SJCRH30 (cell line): ENCODE data around the gene AGBL1. TPM values are rescaled to one million over a fixed set of nuclear protein-coding genes. Genes with fewer than 3 reads are reported as not detected.

ENCODE experiments used
- DNase-seq, 2 experiments: peaks; one replicate each; pipeline ENCODE4 v3.0.0-alpha.2; 2015 to 2020
- H3K27ac ChIP-seq: fragments of 250-450 bp; sonication (Bioruptor Pico); 2 replicates; pipeline ENCODE4 v1.5.1; 2020; ENCODE audit warnings: mild to moderate bottlenecking, moderate library complexity
- H3K27me3 ChIP-seq: fragments of 250-450 bp; sonication (Bioruptor Pico); 2 replicates; pipeline ENCODE4 v1.5.1; 2020; ENCODE audit warnings: mild to moderate bottlenecking, moderate library complexity
- H3K36me3 ChIP-seq: fragments of 250-450 bp; sonication (Bioruptor Pico); 2 replicates; pipeline ENCODE4 v1.5.1; 2020; ENCODE audit warnings: mild to moderate bottlenecking, moderate library complexity
- H3K4me1 ChIP-seq: fragments of 250-450 bp; sonication (Bioruptor Pico); 2 replicates; pipeline ENCODE4 v1.5.1; 2020; ENCODE audit warnings: mild to moderate bottlenecking, moderate library complexity
- H3K4me3 ChIP-seq: fragments of 250-450 bp; sonication (Bioruptor Pico); 2 replicates; pipeline ENCODE4 v1.5.1; 2020; ENCODE audit warnings: mild to moderate bottlenecking, moderate library complexity
- H3K9me3 ChIP-seq: fragments of 250-450 bp; sonication (Bioruptor Pico); replicated peaks from 2 replicates; pipeline ENCODE4 v1.5.1; 2020; ENCODE audit warnings: mild to moderate bottlenecking, moderate library complexity
- total RNA-seq: library from RNA; depleted of rRNA; stranded (reverse); fragments of >200 nt; shearing (Covaris generic); gene quantifications from 2 replicates; pipeline ENCODE4 v1.2.3, GENCODE V29; 2014

Gene AGBL1
- total RNA-seq, 1 experiment from 2014 or later = not detected

- no peak overlapping the region for H3K27ac ChIP-seq
- no peaks in the 10 kb centered on the region for H3K36me3 ChIP-seq
- DNase-seq = no peak
- H3K4me1 ChIP-seq = no peaks in the 10 kb centered on the region
- H3K4me3 ChIP-seq = no peak overlapping the region
- H3K9me3 ChIP-seq = peaks cover 3% of the 10 kb centered on the region
- H3K27me3 ChIP-seq = no peaks in the 10 kb centered on the region
Observed at GRCh38 chr15:86213888-86214287, 134.2 kb downstream of the AGBL1 start.

- Histone ChIP-seq H3K9me3 (peaks cover 3% of the 10 kb centered on the region; the same call in 1 of the 2 replicates), H3K27me3 (no peaks in the 10 kb centered on the region), H3K4me3 (no peak overlapping the region), H3K27ac (no peak overlapping the region), H3K36me3 (no peaks in the 10 kb centered on the region), H3K4me1 (no peaks in the 10 kb centered on the region)
- DNase-seq = no peak
Observed at GRCh38 chr15:86221119-86221518, 141.4 kb downstream of the AGBL1 start.

- Histone ChIP-seq H3K36me3 (no peaks in the 10 kb centered on the region), H3K9me3 (no peaks in the 10 kb centered on the region), H3K27ac (no peak overlapping the region), H3K4me3 (no peak overlapping the region), H3K4me1 (no peaks in the 10 kb centered on the region), H3K27me3 (0 out of 2 replicates have a peak, but pooled peaks cover 3% of the 10 kb centered on the region)
- no peak for DNase-seq
Observed at GRCh38 chr15:86229306-86229705, 149.6 kb downstream of the AGBL1 start.

GRCh38 chr15:86229936-86230335 lies 150.3 kb downstream of the AGBL1 start:
- no peak for DNase-seq
- Histone ChIP-seq H3K27ac (no peak overlapping the region), H3K36me3 (no peaks in the 10 kb centered on the region), H3K4me3 (no peak overlapping the region), H3K9me3 (no peaks in the 10 kb centered on the region), H3K27me3 (0 out of 2 replicates have a peak, but pooled peaks cover 3% of the 10 kb centered on the region), H3K4me1 (no peaks in the 10 kb centered on the region)

- H3K36me3 ChIP-seq = no peaks in the 10 kb centered on the region
- peak; percentile 19 to 53 for DNase-seq
- H3K27ac ChIP-seq = no peak overlapping the region
- 0 out of 2 replicates have a peak, but pooled peaks cover 3% of the 10 kb centered on the region for H3K27me3 ChIP-seq
- no peaks in the 10 kb centered on the region for H3K4me1 ChIP-seq
- H3K9me3 ChIP-seq = no peaks in the 10 kb centered on the region
- H3K4me3 ChIP-seq = no peak overlapping the region
Observed at GRCh38 chr15:86231864-86232721, 152.4 kb downstream of the AGBL1 start.

- no peaks in the 10 kb centered on the region for H3K4me1 ChIP-seq
- no peaks in the 10 kb centered on the region for H3K9me3 ChIP-seq
- no peak overlapping the region for H3K4me3 ChIP-seq
- H3K36me3 ChIP-seq = no peaks in the 10 kb centered on the region
- DNase-seq = no peak
- no peak overlapping the region for H3K27ac ChIP-seq
- no peaks in the 10 kb centered on the region for H3K27me3 ChIP-seq
Observed at GRCh38 chr15:86235667-86236066, 156.0 kb downstream of the AGBL1 start.

GRCh38 chr15:86236356-86237110 lies 156.9 kb downstream of the AGBL1 start:
- Histone ChIP-seq H3K4me3 (no peak overlapping the region), H3K9me3 (no peaks in the 10 kb centered on the region), H3K4me1 (no peaks in the 10 kb centered on the region), H3K36me3 (no peaks in the 10 kb centered on the region), H3K27me3 (no peaks in the 10 kb centered on the region), H3K27ac (no peak overlapping the region)
- peak in 1 of 2 experiments; percentile 4 for DNase-seq

GRCh38 chr15:86237111-86237500 lies 157.4 kb downstream of the AGBL1 start:
- H3K27ac ChIP-seq = no peak overlapping the region
- H3K4me1 ChIP-seq = no peaks in the 10 kb centered on the region
- H3K27me3 ChIP-seq = no peaks in the 10 kb centered on the region
- H3K9me3 ChIP-seq = no peaks in the 10 kb centered on the region
- no peak for DNase-seq
- H3K4me3 ChIP-seq = no peak overlapping the region
- no peaks in the 10 kb centered on the region for H3K36me3 ChIP-seq

- Histone ChIP-seq H3K9me3 (no peaks in the 10 kb centered on the region), H3K4me1 (no peaks in the 10 kb centered on the region), H3K27me3 (0 out of 2 replicates have a peak, but pooled peaks cover 9% of the 10 kb centered on the region), H3K36me3 (no peaks in the 10 kb centered on the region), H3K4me3 (no peak overlapping the region), H3K27ac (no peak overlapping the region)
- DNase-seq = no peak
Observed at GRCh38 chr15:86247249-86247955, 167.7 kb downstream of the AGBL1 start.

- Histone ChIP-seq H3K27ac (no peak overlapping the region), H3K4me1 (no peaks in the 10 kb centered on the region), H3K9me3 (no peaks in the 10 kb centered on the region), H3K4me3 (no peak overlapping the region), H3K27me3 (0 out of 2 replicates have a peak, but pooled peaks cover 3% of the 10 kb centered on the region), H3K36me3 (no peaks in the 10 kb centered on the region)
- DNase-seq = no peak
Observed at GRCh38 chr15:86255247-86255646, 175.6 kb downstream of the AGBL1 start.

GRCh38 chr15:86256628-86257027 lies 177.0 kb downstream of the AGBL1 start:
- no peaks in the 10 kb centered on the region for H3K36me3 ChIP-seq
- 0 out of 2 replicates have a peak, but pooled peaks cover 3% of the 10 kb centered on the region for H3K27me3 ChIP-seq
- H3K27ac ChIP-seq = no peak overlapping the region
- no peak overlapping the region for H3K4me3 ChIP-seq
- no peak for DNase-seq
- no peaks in the 10 kb centered on the region for H3K9me3 ChIP-seq
- no peaks in the 10 kb centered on the region for H3K4me1 ChIP-seq

GRCh38 chr15:86259589-86259988 lies 179.9 kb downstream of the AGBL1 start:
- H3K27me3 ChIP-seq = peaks cover 3% of the 10 kb centered on the region; the same call in 1 of the 2 replicates
- H3K9me3 ChIP-seq = no peaks in the 10 kb centered on the region
- H3K4me3 ChIP-seq = no peak overlapping the region
- no peaks in the 10 kb centered on the region for H3K36me3 ChIP-seq
- DNase-seq = no peak
- no peak overlapping the region for H3K27ac ChIP-seq
- H3K4me1 ChIP-seq = no peaks in the 10 kb centered on the region

- H3K9me3 ChIP-seq = no peaks in the 10 kb centered on the region
- H3K4me1 ChIP-seq = no peaks in the 10 kb centered on the region
- H3K27me3 ChIP-seq = no peaks in the 10 kb centered on the region; the same call in 1 of the 2 replicates
- DNase-seq = no peak
- no peaks in the 10 kb centered on the region for H3K36me3 ChIP-seq
- no peak overlapping the region for H3K27ac ChIP-seq
- H3K4me3 ChIP-seq = no peak overlapping the region
Observed at GRCh38 chr15:86263230-86263629, 183.6 kb downstream of the AGBL1 start.

- H3K4me3 ChIP-seq = no peak overlapping the region
- no peaks in the 10 kb centered on the region for H3K9me3 ChIP-seq
- H3K4me1 ChIP-seq = no peaks in the 10 kb centered on the region
- no peak overlapping the region for H3K27ac ChIP-seq
- no peaks in the 10 kb centered on the region for H3K36me3 ChIP-seq
- no peaks in the 10 kb centered on the region; the same call in 1 of the 2 replicates for H3K27me3 ChIP-seq
- no peak for DNase-seq
Observed at GRCh38 chr15:86266896-86267484, 187.3 kb downstream of the AGBL1 start.
